ENCODE results near the gene FBXL16. TPM values are rescaled to one million over a fixed set of nuclear protein-coding genes. Genes with fewer than 3 reads are reported as not detected.

FBXL16 gene
- polyA plus RNA-seq, 2 of the 4 experiments (the other 2 are of a cell fraction), result 0.53 to 1.2 TPM

- Histone ChIP-seq H3K4me1 (peaks cover 11% of the 10 kb centered on the region), H3K9me3 (no peaks in the 10 kb centered on the region), H3K4me3 (no peak overlapping the region), H3K27ac (peak overlapping the region; percentile 90 to 93; a peak in 5 of 6 replicates), H3K4me2 (peak overlapping the region; percentile 35; the same call in 1 of the 3 replicates)
- CTCF ChIA-PET, result interaction anchor here (0.6 to 13.5 kb wide), 21 partner anchors 9 to 113 kb away, joined by 3 to 105 read pairs (median 5); partner anchors contain the start of genes METTL26, RHBDL1, STUB1 and WDR24
- 82% methylated on average over 18 of the region's 22 CpGs for WGBS (ENCODE audit: missing lambda C conversion rate)
- ATAC-seq (peak in 1 of 2 experiments; percentile 1; a peak in 1 of 6 replicates), FAIRE-seq (no peak), DNase-seq (ENCODE audit: low read depth in 1 of 2, low spot score in 1 of 2) (no peak)
- POLR2A ChIA-PET, result no interaction called here
- TF ChIP-seq CHD2 (IDR thresholded peaks at IDR 0.05; ENCODE audit: low read length, partially characterized antibody), result no peak
- TF ChIP-seq TFCP2L1 (CRISPR knock-in tag; IDR thresholded peaks at IDR 0.05), result no peak
- no peak for TF ChIP-seq PHF8 (IDR thresholded peaks at IDR 0.05; ENCODE audit: borderline replicate concordance, low read depth)
- TF ChIP-seq, protein P1, sequence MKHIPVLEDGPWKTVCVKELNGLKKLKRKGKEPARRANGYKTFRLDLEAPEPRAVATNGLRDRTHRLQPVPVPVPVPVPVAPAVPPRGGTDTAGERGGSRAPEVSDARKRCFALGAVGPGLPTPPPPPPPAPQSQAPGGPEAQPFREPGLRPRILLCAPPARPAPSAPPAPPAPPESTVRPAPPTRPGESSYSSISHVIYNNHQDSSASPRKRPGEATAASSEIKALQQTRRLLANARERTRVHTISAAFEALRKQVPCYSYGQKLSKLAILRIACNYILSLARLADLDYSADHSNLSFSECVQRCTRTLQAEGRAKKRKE (CRISPR knock-in tag; IDR thresholded peaks at IDR 0.05; ENCODE audit: low read depth), result no peak
- TF ChIP-seq ZFP36 (IDR thresholded peaks at IDR 0.05; ENCODE audit: borderline replicate concordance, partially characterized antibody), result no peak
- no peak for TF ChIP-seq KDM5A (IDR thresholded peaks at IDR 0.05)
- no peak for TF ChIP-seq ESRRA (IDR thresholded peaks at IDR 0.05; ENCODE audit: borderline replicate concordance, low read length)
- no peak for TF ChIP-seq FOSB (CRISPR knock-in tag; IDR thresholded peaks at IDR 0.05)
- TF ChIP-seq E2F6 (IDR thresholded peaks at IDR 0.05; ENCODE audit: borderline replicate concordance, low read depth), result no peak
- no peak for TF ChIP-seq MYC (IDR thresholded peaks at IDR 0.05; ENCODE audit: borderline replicate concordance, low read length)
- no peak for TF ChIP-seq ZNF302 (CRISPR knock-in tag; IDR thresholded peaks at IDR 0.05)
- TF ChIP-seq, protein P2, sequence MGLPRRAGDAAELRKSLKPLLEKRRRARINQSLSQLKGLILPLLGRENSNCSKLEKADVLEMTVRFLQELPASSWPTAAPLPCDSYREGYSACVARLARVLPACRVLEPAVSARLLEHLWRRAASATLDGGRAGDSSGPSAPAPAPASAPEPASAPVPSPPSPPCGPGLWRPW (IDR thresholded peaks at IDR 0.05), result no peak
- TF ChIP-seq FOSL2 (IDR thresholded peaks at IDR 0.05), result no peak
- no peak for TF ChIP-seq FOSL2 (CRISPR knock-in tag; IDR thresholded peaks at IDR 0.05)
- TF ChIP-seq, protein P3, sequence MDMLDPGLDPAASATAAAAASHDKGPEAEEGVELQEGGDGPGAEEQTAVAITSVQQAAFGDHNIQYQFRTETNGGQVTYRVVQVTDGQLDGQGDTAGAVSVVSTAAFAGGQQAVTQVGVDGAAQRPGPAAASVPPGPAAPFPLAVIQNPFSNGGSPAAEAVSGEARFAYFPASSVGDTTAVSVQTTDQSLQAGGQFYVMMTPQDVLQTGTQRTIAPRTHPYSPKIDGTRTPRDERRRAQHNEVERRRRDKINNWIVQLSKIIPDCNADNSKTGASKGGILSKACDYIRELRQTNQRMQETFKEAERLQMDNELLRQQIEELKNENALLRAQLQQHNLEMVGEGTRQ (IDR thresholded peaks at IDR 0.05), result no peak
These were observed 38.4 kb downstream of the FBXL16 start for GRCh38 chr16:667113-667779.

DNA sequence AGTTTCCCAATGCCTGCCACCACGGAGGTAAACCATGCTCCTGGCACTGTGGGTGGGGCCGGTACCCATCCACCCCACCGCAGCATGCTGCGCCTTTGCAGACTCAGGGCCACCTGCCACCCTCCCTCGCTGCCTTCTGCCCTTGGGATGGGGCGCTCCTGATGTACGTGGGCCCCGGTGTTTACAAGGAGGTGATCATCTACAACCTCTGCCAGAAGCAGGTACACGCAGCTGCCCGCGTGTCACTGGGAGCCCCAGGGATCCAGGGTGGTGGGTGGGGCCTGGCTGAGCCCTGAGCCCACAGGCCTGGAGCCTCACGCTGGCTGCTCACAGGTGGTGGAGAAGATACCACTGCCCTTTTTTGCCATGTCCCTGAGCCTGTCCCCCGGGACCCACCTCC lies 39.0 kb downstream of the FBXL16 start:
- POLR2A ChIA-PET, result no interaction called here
- Histone ChIP-seq H3K4me3 (no peak overlapping the region), H3K4me1 (peaks cover 11% of the 10 kb centered on the region), H3K4me2 (no peak overlapping the region), H3K9me3 (no peaks in the 10 kb centered on the region), H3K27ac (no peak overlapping the region)
- TF ChIP-seq NPAS2 (CRISPR knock-in tag; IDR thresholded peaks at IDR 0.05; ENCODE audit: borderline replicate concordance), result no peak
- no peak for TF ChIP-seq TFCP2L1 (CRISPR knock-in tag; IDR thresholded peaks at IDR 0.05)
- no peak for TF ChIP-seq RNF2 (IDR thresholded peaks at IDR 0.05; ENCODE audit: borderline replicate concordance, low read depth)
- no peak for TF ChIP-seq FOSL2 (IDR thresholded peaks at IDR 0.05)
- TF ChIP-seq FOSL2 (CRISPR knock-in tag; IDR thresholded peaks at IDR 0.05), result no peak
- TF ChIP-seq NFE2L2 (conservative IDR thresholded peaks at IDR 0.05; ENCODE audit: low read length), result no peak
- TF ChIP-seq, protein P3 (IDR thresholded peaks at IDR 0.05), result no peak
- TF ChIP-seq REST (IDR thresholded peaks at IDR 0.05), result no peak
- TF ChIP-seq GATA3 (IDR thresholded peaks at IDR 0.05; ENCODE audit: borderline replicate concordance), result no peak
- 86% methylated on average over 9 of the region's 13 CpGs for WGBS (ENCODE audit: missing lambda C conversion rate)
- CTCF ChIA-PET, result interaction anchor here (1.1 to 13.5 kb wide), 10 partner anchors 9 to 94 kb away, joined by 3 to 105 read pairs (median 11); partner anchors contain the start of genes RHBDL1, STUB1 and WDR90
- FAIRE-seq (no peak), ATAC-seq (no peak), DNase-seq (ENCODE audit: low read depth in 1 of 2, low spot score in 1 of 2) (no peak)

Measured in A549 (cell line).